Esophagus muscularis mucosa (tissue), 4 donors: ENCODE results near the gene TLDC2. TPM values are rescaled to one million over a fixed set of nuclear protein-coding genes. Genes with fewer than 3 reads are reported as not detected.
"Not testable (repeated sequence)": the region's sequence is repeated elsewhere in the genome, so short reads cannot be mapped to it uniquely, and the experiment has no call there.

ENCODE experiments used
- DNase-seq: peaks from one replicate; pipeline ENCODE4 v3.0.0-alpha.2; 2017; ENCODE audit errors: extremely low spot score
- H3K27ac ChIP-seq, 4 donors: fragments of 200-600 bp; sonication (generic); replicated peaks in 1 of 4; 1 replicate in 3 of 4; 2 replicates in 1 of 4; pipeline ENCODE4 v1.5.1; 2016 to 2019; ENCODE audit warnings: mild to moderate bottlenecking in 1 of 4
- H3K27me3 ChIP-seq, 4 donors: fragments of 200-600 bp; sonication (generic); one replicate each; pipeline versions ENCODE4 v1.5.1 to v1.6.0; 2016 to 2019
- H3K36me3 ChIP-seq, 4 donors: fragments of 200-600 bp; sonication (generic); one replicate each; pipeline ENCODE4 v1.5.1; 2016 to 2019
- H3K4me1 ChIP-seq, 4 donors: fragments of 200-600 bp; sonication (generic); one replicate each; pipeline ENCODE4 v1.5.1; 2016 to 2019
- H3K4me3 ChIP-seq, 4 donors: fragments of 200-600 bp; sonication (generic); 1 replicate in 2 of 4; 2 replicates in 2 of 4; pipeline ENCODE4 v1.5.1; 2016 to 2019; ENCODE audit warnings: mild to moderate bottlenecking in 4 of 4, moderate library complexity in 1 of 4
- H3K9me3 ChIP-seq, 4 donors: fragments of 200-600 bp; sonication (generic); 1 replicate in 3 of 4; 2 replicates in 1 of 4; pipeline ENCODE4 v1.5.1; 2016 to 2019
- EP300 ChIP-seq: sonication (generic); formaldehyde crosslinking; IDR thresholded peaks from one replicate; pipeline ENCODE4 v1.6.1; 2017; ENCODE audit warnings: antibody characterized with exemption
- POLR2A ChIP-seq: fragments of 450-650 bp; IDR thresholded peaks from one replicate; pipeline ENCODE4 v1.6.1; 2017; ENCODE audit warnings: antibody characterized with exemption, moderate library complexity, mild to moderate bottlenecking, low read depth
- POLR2AphosphoS5 ChIP-seq, 2 donors: sonication (generic); formaldehyde crosslinking; IDR thresholded peaks; one replicate each; pipeline ENCODE4 v1.6.1; 2017; ENCODE audit warnings: antibody characterized with exemption in 2 of 2
- WGBS: methylation state at CpG from one replicate; pipeline ENCODE4 v1.1.5; 2018; 5-methylcytosine and 5-hydroxymethylcytosine counted together
- intact Hi-C: fragments of 100-400 bp; cut with DNase I; formaldehyde crosslinking; loops from one replicate; pipeline ENCODE4 v1.15.1; 2023
- total RNA-seq, 4 donors: library from RNA; depleted of rRNA; stranded (reverse); fragments of >200 nt; gene quantifications; one replicate each; pipeline versions ENCODE4 v1.1.0 to v1.2.1, GENCODE V29; 2016
- TF ChIP-seq, protein P1 (sequence below), 3 experiments: fragments of 200-600 bp in 2 of 3; fragments of 450-650 bp in 1 of 3; sonication (generic) in 2 of 3; IDR thresholded peaks; one replicate each; pipeline ENCODE4 v1.5.1; 2017 to 2019; ENCODE audit warnings: antibody characterized with exemption in 3 of 3, mild to moderate bottlenecking in 2 of 3, moderate library complexity in 1 of 3

Gene TLDC2
- total RNA-seq, 4 donors from 2014 or later = 0.34 to 0.66 (median 0.42) TPM; not detected in 1

DNA sequence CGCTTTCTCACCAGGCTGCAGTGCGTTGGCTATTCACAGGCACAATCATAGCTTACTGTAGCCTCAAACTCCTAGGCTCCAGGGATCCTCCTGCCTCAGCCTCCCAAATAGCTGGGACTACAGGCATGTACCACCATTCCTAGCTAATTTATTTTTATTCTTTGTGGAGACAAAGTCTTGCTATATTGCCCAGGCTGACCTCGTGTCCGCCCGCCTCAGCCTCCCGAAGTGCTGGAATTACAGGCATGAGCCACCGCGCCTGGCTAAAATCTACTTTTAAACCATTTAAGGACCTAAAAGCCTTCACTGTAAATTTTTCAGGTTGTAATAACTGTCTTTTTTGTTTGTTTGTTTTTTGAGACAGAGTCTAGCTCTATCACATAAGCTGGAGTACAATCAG is 60.4 kb downstream of the TLDC2 start:
- peak overlapping the region in 2 of 4 donors; percentile 0 to 5 for H3K4me3 ChIP-seq
- intact Hi-C loops = no loop called here
- DNase-seq = no peak
- peak overlapping the region; percentile 95 to 97 (median 96) for H3K27ac ChIP-seq
- no peaks in the 10 kb centered on the region for H3K9me3 ChIP-seq
- TF ChIP-seq POLR2A (no peak), POLR2AphosphoS5 (IDR thresholded peaks at IDR 0.05) (no peak), EP300 (no peak)
- TF ChIP-seq, protein P1, sequence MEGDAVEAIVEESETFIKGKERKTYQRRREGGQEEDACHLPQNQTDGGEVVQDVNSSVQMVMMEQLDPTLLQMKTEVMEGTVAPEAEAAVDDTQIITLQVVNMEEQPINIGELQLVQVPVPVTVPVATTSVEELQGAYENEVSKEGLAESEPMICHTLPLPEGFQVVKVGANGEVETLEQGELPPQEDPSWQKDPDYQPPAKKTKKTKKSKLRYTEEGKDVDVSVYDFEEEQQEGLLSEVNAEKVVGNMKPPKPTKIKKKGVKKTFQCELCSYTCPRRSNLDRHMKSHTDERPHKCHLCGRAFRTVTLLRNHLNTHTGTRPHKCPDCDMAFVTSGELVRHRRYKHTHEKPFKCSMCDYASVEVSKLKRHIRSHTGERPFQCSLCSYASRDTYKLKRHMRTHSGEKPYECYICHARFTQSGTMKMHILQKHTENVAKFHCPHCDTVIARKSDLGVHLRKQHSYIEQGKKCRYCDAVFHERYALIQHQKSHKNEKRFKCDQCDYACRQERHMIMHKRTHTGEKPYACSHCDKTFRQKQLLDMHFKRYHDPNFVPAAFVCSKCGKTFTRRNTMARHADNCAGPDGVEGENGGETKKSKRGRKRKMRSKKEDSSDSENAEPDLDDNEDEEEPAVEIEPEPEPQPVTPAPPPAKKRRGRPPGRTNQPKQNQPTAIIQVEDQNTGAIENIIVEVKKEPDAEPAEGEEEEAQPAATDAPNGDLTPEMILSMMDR (IDR thresholded peaks at IDR 0.05) = no peak
- 82% methylated on average over 8 of the region's 8 CpGs for WGBS
- H3K27me3 ChIP-seq = no peaks in the 10 kb centered on the region
- peaks cover 44 to 92% (median 71%) of the 10 kb centered on the region in 4 donors for H3K36me3 ChIP-seq
- H3K4me1 ChIP-seq = peaks cover 36 to 100% (median 93%) of the 10 kb centered on the region in 4 donors

DNA sequence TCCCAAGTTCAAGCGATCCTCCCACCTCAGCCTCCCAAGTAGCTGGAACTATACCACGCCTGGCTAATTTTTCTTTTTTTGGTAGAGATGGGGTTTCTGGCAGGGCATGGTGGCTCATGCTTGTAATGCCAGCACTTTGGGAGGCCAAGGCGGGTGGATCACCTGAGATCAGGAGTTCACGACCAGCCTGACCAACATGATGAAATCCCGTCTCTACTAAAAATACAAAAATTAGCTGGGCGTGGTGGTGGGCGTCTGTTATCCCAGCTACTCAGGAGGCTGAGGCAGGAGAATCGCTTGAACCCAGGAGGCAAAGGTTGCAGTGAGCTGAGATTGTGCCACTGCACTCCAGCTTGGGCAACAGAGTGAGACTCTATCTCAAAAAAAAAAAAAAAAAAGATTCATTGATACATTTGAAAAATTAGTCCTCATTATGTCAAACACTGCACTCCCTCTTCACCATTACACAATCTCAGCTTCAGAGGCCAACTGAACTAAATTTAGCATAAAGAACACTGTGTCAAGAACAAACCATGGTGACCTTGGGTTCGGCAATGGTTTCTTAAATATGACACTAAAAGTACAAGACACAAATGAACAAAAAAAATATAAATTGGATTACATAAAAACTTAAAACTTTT is 60.9 kb downstream of the TLDC2 start:
- H3K27me3 ChIP-seq, H3K9me3 ChIP-seq, DNase-seq, intact Hi-C loops: not testable (repeated sequence)
- Histone ChIP-seq H3K27ac (peak overlapping the region; percentile 95 to 97 (median 96)), H3K4me3 (peak overlapping the region in 1 of 4 donors; percentile 0), H3K4me1 (peaks cover 40 to 100% (median 93%) of the 10 kb centered on the region in 4 donors), H3K36me3 (peaks cover 39 to 92% (median 68%) of the 10 kb centered on the region in 4 donors)
- peak in 1 of 2 donors; percentile 72 for TF ChIP-seq POLR2AphosphoS5 (IDR thresholded peaks at IDR 0.05)
- WGBS = 67% methylated on average over 9 of the region's 9 CpGs

DNA sequence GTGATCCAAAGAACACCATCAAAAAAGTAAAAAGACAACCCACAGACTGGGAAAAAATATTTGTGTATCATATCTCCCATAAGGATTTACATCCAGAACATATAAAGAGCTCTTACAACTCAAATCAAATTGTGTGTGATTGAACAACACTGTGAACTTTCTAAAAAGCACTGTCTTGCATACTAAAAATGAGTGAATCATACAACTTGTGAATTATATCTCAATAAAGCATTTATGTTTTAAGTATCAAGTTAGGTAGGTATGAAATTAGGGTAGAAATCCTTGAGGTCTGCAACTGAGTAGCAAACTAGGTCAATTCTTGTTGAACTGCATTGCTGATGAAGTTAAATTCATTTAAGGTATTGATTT is 61.4 kb downstream of the TLDC2 start:
- H3K36me3 ChIP-seq = peaks cover 41 to 92% (median 69%) of the 10 kb centered on the region in 4 donors
- peak overlapping the region in 1 of 4 donors; percentile 4 for H3K4me3 ChIP-seq
- no peak for DNase-seq
- H3K27me3 ChIP-seq = no peaks in the 10 kb centered on the region
- TF ChIP-seq, protein P1 (IDR thresholded peaks at IDR 0.05) = no peak
- TF ChIP-seq EP300 (no peak), POLR2AphosphoS5 (IDR thresholded peaks at IDR 0.05) (no peak), POLR2A (no peak)
- H3K27ac ChIP-seq = peak overlapping the region; percentile 95 to 97 (median 96)
- H3K9me3 ChIP-seq = no peaks in the 10 kb centered on the region
- intact Hi-C loops = no loop called here
- H3K4me1 ChIP-seq = peaks cover 45 to 100% (median 94%) of the 10 kb centered on the region in 4 donors

DNA sequence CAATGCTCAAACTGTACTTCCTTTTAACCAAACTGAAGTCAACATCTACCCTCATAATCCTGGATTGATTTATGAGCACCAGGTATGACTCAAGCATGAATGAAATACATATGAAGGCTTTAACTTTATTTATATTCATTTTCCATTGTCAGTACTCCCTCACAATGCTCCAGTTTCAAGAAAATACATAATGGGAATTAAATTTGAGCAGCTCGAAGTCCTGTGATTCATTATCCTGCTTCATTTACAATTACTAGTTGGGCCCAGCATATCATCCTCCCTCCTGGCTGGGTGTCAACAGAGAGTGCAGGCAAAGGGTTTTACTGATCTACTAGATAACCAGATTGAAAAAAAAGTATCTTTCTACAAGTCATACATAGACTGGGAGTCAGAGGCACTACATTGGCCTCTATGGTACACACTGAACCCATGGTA is 65.5 kb downstream of the TLDC2 start:
- Histone ChIP-seq H3K27me3 (no peaks in the 10 kb centered on the region), H3K9me3 (no peaks in the 10 kb centered on the region), H3K4me3 (peak overlapping the region; percentile 2 to 17 (median 10)), H3K4me1 (peaks cover 77 to 100% (median 99%) of the 10 kb centered on the region in 4 donors), H3K27ac (peak overlapping the region; percentile 95 to 97 (median 96)), H3K36me3 (peaks cover 37 to 82% (median 52%) of the 10 kb centered on the region in 4 donors)
- intact Hi-C loops = no loop called here
- WGBS = 15% methylated on average over 1 of the region's 1 CpG
- DNase-seq = no peak
- TF ChIP-seq EP300 (no peak), POLR2AphosphoS5 (IDR thresholded peaks at IDR 0.05) (peak in 1 of 2 donors; percentile 8)

Other genes with a start within 250 kb of the TLDC2 start
- under 1 TPM; 0.26 to 0.99 (median 0.35) TPM for gene SLA2, start 229.9 kb upstream of the TLDC2 start, total RNA-seq
- 10 to 100 TPM; 17.1 to 22.8 (median 22.3) TPM for gene NDRG3, start 130.0 kb upstream of the TLDC2 start, total RNA-seq
- 1 to 10 TPM; 5.1 to 7.5 (median 6.3) TPM for gene DSN1, start 102.4 kb upstream of the TLDC2 start, total RNA-seq
- 100 to 1,000 TPM; 373 to 639 (median 471) TPM for gene SAMHD1, start 75.6 kb downstream of the TLDC2 start, total RNA-seq
- 1 to 10 TPM; 4.3 to 8.3 (median 5.7) TPM for gene RBL1, start 219.9 kb downstream of the TLDC2 start, total RNA-seq